GM12878 (cell line): ENCODE measurements around the gene BNIP2. TPM values are rescaled to one million over a fixed set of nuclear protein-coding genes. Genes with fewer than 3 reads are reported as not detected.

Source experiments
- ATAC-seq: fragments of 200-7000 bp; cut with Tn5 transposase; 3 replicates; pipeline ENCODE4 v1.9.1; 2020; ENCODE audit warnings: mild to moderate bottlenecking, moderate library complexity
- BruUV-seq: library from RNA; stranded (reverse); fragments of 400-500 nt; replicated peaks from 2 replicates; lab custom pipeline; 2021; lab: Mats Ljungman, UMichigan
- CTCF ChIA-PET: fragments of 300-600 bp; sonication (Branson Sonifier 250); formaldehyde crosslinking; extraction: SDS; loops from one replicate; lab custom pipeline; 2021; ENCODE audit warnings: inconsistent platforms; lab: Yijun Ruan, JAX
- POLR2A ChIA-PET: fragments of 350-600 bp; formaldehyde crosslinking; extraction: SDS; loops from one replicate; lab custom pipeline; 2021; ENCODE audit warnings: inconsistent platforms; lab: Charles Lee
- RAD21 ChIA-PET: fragments of 300-600 bp; sonication (Branson Sonifier 250); formaldehyde crosslinking; loops from one replicate; lab custom pipeline; 2023; ENCODE audit warnings: antibody characterized with exemption; ENCODE audit not compliant: unreplicated experiment; lab: Charles Lee
- SMC1A ChIA-PET: fragments of 300-600 bp; sonication (Branson Sonifier 250); formaldehyde crosslinking; loops from one replicate; lab custom pipeline; 2023; ENCODE audit not compliant: unreplicated experiment, uncharacterized antibody; lab: Charles Lee
- DNase-seq: peaks from one replicate; pipeline ENCODE4 v3.0.0-alpha.2; 2011; ENCODE audit warnings: low read depth, low spot score
- FAIRE-seq: peaks from 3 replicates; lab custom pipeline; 2011; peaks lifted over from hg19 to GRCh38; lab: Jason Lieb, UNC
- H2AFZ ChIP-seq: 2 replicates; pipeline ENCODE4 v1.6.0; 2011; ENCODE audit warnings: low read depth, low read length, control low read depth; ENCODE audit not compliant: control insufficient read depth
- H3K27ac ChIP-seq: 2 replicates; pipeline ENCODE4 v1.5.1; 2011; ENCODE audit warnings: control low read depth; ENCODE audit not compliant: control insufficient read depth, insufficient read depth
- H3K27me3 ChIP-seq, 2 experiments: replicated peaks in 1 of 2; 2 replicates each; pipeline versions ENCODE4 v1.6.0 to v1.6.1; 2011; ENCODE audit warnings: low read length in 1 of 2; ENCODE audit not compliant: control insufficient read depth in 2 of 2, insufficient read depth in 2 of 2
- H3K36me3 ChIP-seq, 2 experiments: 2 replicates each; pipeline ENCODE4 v1.5.1; 2011; ENCODE audit warnings: low read length in 1 of 2; ENCODE audit not compliant: control insufficient read depth in 2 of 2, insufficient read depth in 2 of 2
- H3K4me1 ChIP-seq: 2 replicates; pipeline ENCODE4 v1.6.1; 2011; ENCODE audit warnings: mild to moderate bottlenecking, low read length, moderate library complexity, mixed read lengths; ENCODE audit not compliant: control insufficient read depth, insufficient read depth
- H3K4me2 ChIP-seq: 2 replicates; pipeline ENCODE4 v1.6.0; 2011; ENCODE audit warnings: control low read depth; ENCODE audit not compliant: control insufficient read depth, insufficient read depth
- H3K4me3 ChIP-seq: fragments of 200-600 bp; sonication (generic); 2 replicates; pipeline ENCODE4 v1.5.1; 2016
- H3K79me2 ChIP-seq: 2 replicates; pipeline ENCODE4 v1.6.0; 2011; ENCODE audit warnings: low read length; ENCODE audit not compliant: control insufficient read depth, insufficient read depth
- H3K9ac ChIP-seq: 2 replicates; pipeline ENCODE4 v1.8.0; 2011; ENCODE audit warnings: low read length, control low read depth, mixed read lengths; ENCODE audit not compliant: control insufficient read depth, insufficient read depth
- H3K9me3 ChIP-seq: replicated peaks from 3 replicates; pipeline ENCODE4 v1.5.1; 2011; ENCODE audit warnings: mild to moderate bottlenecking, low read length; ENCODE audit not compliant: control insufficient read depth, insufficient read depth
- H4K20me1 ChIP-seq: 2 replicates; pipeline ENCODE4 v1.6.0; 2011; ENCODE audit not compliant: control insufficient read depth, insufficient read depth
- BRCA1 ChIP-seq: IDR thresholded peaks from 2 replicates; pipeline ENCODE4 v1.6.1; 2011; ENCODE audit warnings: low read depth, low read length, improper control_type of control experiment
- CHD2 ChIP-seq: IDR thresholded peaks from 2 replicates; pipeline ENCODE4 v1.6.1; 2011; ENCODE audit warnings: low read depth, low read length, improper control_type of control experiment, borderline replicate concordance
- NFYB ChIP-seq: IDR thresholded peaks from 2 replicates; pipeline ENCODE4 v1.6.1; 2011; ENCODE audit warnings: low read depth, mild to moderate bottlenecking, low read length, improper control_type of control experiment, moderate library complexity; ENCODE audit not compliant: insufficient read depth
- PML ChIP-seq: IDR thresholded peaks from 2 replicates; pipeline ENCODE4 v1.6.1; 2012; ENCODE audit warnings: low read length, inconsistent platforms
- WGBS: methylation state at CpG from one replicate; pipeline ENCODE4 v1.1.6; 2016; ENCODE audit warnings: low lambda C conversion rate; ENCODE audit not compliant: insufficient replicate concordance, insufficient coverage; ENCODE audit errors: missing lambda C conversion rate; 5-methylcytosine and 5-hydroxymethylcytosine counted together
- in situ Hi-C: fragments of 300-500 bp; cut with MboI; formaldehyde crosslinking; loops from 9 replicates; pipeline ENCODE4 v1.14.3; 2018; ENCODE audit warnings: mixed read lengths
- intact Hi-C: fragments of 100-400 bp; cut with micrococcal nuclease; formaldehyde crosslinking; loops from one replicate; pipeline ENCODE4 v1.14.2; 2022; ENCODE audit not compliant: unreplicated experiment
- polyA plus RNA-seq, 11 experiments: library from polyadenylated mRNA; depleted of rRNA in 4 of 11; unstranded in 6 of 11; stranded (reverse) in 5 of 11; fragments of >200 nt; fragmentation: Nextera tagmentation in 4 of 11; fragmentation: Illumina TruSeq in 1 of 11; extraction: Ambion mirVana in 4 of 11; extraction: Trizol in 1 of 11; gene quantifications; 1 replicate in 1 of 11; 2 replicates in 10 of 11; pipeline versions ENCODE4 v1.2.1 to v1.2.3, GENCODE V29; 2011 to 2016; ENCODE audit warnings: inconsistent platforms in 2 of 11, missing spikeins in 2 of 11, low read depth in 1 of 11
- total RNA-seq, 4 experiments: library from RNA; depleted of rRNA in 3 of 4; stranded (reverse); fragments of >200 nt in 3 of 4; fragmentation: Illumina TruSeq in 1 of 4; extraction: Trizol in 1 of 4; gene quantifications; 2 replicates each; pipeline versions ENCODE4 v1.2.1 to v1.2.3, GENCODE V29; 2013 to 2021
- TF ChIP-seq, protein P1 (sequence below): fragments of 450-650 bp; IDR thresholded peaks from 2 replicates; pipeline ENCODE4 v1.6.1; 2017; ENCODE audit warnings: mild to moderate bottlenecking, low read depth, inconsistent platforms; ENCODE audit not compliant: poor library complexity, severe bottlenecking
- TF ChIP-seq, protein P2 (sequence below): fragments of 450-650 bp; IDR thresholded peaks from 2 replicates; pipeline ENCODE4 v1.6.1; 2017; ENCODE audit warnings: antibody characterized with exemption, mild to moderate bottlenecking, moderate library complexity
- TF ChIP-seq, protein P3 (sequence below): IDR thresholded peaks from 2 replicates; pipeline ENCODE4 v1.6.1; 2012; ENCODE audit warnings: low read length, inconsistent platforms
- TF ChIP-seq, protein P4 (sequence below): fragments of 450-650 bp; IDR thresholded peaks from 2 replicates; pipeline ENCODE4 v1.6.1; 2016; ENCODE audit warnings: mild to moderate bottlenecking, moderate library complexity, borderline replicate concordance

BNIP2 gene
- total and polyA plus RNA-seq, 10 of the 15 experiments (the other 5 are each of a cell fraction or from before 2014, with no cell fraction given) = 29.9 to 122 (median 67.7) TPM

DNA sequence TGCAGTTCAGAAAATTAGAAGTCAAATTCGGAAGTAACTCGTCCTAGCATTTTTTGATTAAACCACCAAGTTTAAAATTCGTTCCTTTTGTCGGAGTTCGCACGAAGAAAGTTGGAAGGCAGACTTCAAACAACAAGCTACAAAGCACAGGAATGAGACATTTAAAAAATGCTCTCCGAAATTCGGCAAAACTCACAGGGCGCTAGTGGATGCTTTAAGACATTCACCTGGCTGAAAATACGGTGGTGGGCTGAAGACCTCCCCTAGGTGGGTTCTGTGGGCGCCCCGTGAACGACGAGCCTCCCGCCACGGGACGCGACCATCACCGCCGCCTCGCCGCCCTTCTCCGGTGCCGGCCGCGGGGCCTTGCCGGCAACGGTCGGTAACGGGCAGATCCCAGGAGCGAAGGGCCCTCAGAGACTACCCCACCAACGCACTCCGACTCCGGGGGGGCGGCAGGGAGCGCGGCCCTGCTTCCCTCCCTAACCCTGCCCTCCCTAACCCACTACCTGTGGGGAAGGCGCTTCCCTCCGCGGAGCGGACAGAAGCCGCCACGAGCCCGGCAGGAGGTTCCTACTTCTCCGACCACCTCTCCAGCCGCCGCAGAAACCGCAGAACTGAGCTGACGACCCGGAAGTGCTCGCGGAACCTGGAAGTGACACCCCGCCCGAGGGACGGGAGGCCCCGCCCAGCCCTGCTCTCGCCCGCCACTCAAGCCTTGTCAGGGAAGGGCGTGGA, 32.1 kb downstream of the BNIP2 start, which contains the start of gene GTF2A2 (continued):
- no peak for TF ChIP-seq NFYB
- TF ChIP-seq BRCA1 = no peak
- TF ChIP-seq, protein P1, sequence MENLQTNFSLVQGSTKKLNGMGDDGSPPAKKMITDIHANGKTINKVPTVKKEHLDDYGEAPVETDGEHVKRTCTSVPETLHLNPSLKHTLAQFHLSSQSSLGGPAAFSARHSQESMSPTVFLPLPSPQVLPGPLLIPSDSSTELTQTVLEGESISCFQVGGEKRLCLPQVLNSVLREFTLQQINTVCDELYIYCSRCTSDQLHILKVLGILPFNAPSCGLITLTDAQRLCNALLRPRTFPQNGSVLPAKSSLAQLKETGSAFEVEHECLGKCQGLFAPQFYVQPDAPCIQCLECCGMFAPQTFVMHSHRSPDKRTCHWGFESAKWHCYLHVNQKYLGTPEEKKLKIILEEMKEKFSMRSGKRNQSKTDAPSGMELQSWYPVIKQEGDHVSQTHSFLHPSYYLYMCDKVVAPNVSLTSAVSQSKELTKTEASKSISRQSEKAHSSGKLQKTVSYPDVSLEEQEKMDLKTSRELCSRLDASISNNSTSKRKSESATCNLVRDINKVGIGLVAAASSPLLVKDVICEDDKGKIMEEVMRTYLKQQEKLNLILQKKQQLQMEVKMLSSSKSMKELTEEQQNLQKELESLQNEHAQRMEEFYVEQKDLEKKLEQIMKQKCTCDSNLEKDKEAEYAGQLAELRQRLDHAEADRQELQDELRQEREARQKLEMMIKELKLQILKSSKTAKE = no peak

DNA sequence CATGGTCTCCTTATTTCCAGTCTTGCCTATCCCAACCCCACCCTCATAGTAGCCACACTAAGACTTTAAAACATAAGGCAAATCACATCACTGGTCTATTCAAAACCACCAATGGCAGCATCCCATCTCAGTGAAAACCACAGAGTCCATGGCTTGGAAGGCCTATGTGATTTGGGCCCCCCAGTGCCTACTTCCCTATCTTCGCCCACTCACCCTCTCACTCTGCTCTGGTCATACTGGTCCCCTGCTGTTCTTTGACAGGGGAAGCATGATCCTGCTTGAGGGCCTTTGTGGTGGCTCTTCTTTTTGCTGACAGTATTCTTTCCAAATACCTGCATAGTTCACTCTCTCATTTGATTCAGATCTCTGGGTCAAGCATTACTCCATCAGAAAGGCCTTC, 35.1 kb downstream of the BNIP2 start:
- Histone ChIP-seq H3K27me3 (no peaks in the 10 kb centered on the region), H3K36me3 (peaks cover 0 to 15% of the 10 kb centered on the region in 2 experiments; a peak in 2 of 4 replicates), H3K4me2 (peak overlapping the region; percentile 38; the same call in 1 of the 2 replicates), H3K4me1 (0 out of 2 replicates have a peak, but pooled peaks cover 4% of the 10 kb centered on the region), H3K4me3 (no peak overlapping the region), H2AFZ (no peak overlapping the region), H4K20me1 (no peaks in the 10 kb centered on the region), H3K79me2 (peaks cover 42% of the 10 kb centered on the region), H3K9ac (no peak overlapping the region), H3K27ac (no peak overlapping the region), H3K9me3 (no peaks in the 10 kb centered on the region; the same call in 1 of the 3 replicates)
- intact Hi-C loops = no loop called here
- WGBS = 89% methylated on average over 1 of the region's 1 CpG
- BruUV-seq = no TSS peak
- ATAC-seq = no peak
- RAD21 ChIA-PET = interaction anchor here (1.5 kb wide), 1 partner anchor 121 kb away, joined by 4 read pairs; no protein-coding TSS in a partner anchor
- POLR2A ChIA-PET = no interaction called here
- no peak for FAIRE-seq
- SMC1A ChIA-PET = interaction anchor here (1.3 to 1.8 kb wide), 2 partner anchors 9 to 125 kb away, joined by 3 to 6 read pairs; no protein-coding TSS in a partner anchor
- in situ Hi-C loops = no loop called here
- CTCF ChIA-PET = interaction anchor here (0.8 to 3.3 kb wide), 8 partner anchors 10 to 672 kb away, joined by 3 to 20 read pairs (median 4); no protein-coding TSS in a partner anchor
- DNase-seq = no peak
- TF ChIP-seq, protein P2, sequence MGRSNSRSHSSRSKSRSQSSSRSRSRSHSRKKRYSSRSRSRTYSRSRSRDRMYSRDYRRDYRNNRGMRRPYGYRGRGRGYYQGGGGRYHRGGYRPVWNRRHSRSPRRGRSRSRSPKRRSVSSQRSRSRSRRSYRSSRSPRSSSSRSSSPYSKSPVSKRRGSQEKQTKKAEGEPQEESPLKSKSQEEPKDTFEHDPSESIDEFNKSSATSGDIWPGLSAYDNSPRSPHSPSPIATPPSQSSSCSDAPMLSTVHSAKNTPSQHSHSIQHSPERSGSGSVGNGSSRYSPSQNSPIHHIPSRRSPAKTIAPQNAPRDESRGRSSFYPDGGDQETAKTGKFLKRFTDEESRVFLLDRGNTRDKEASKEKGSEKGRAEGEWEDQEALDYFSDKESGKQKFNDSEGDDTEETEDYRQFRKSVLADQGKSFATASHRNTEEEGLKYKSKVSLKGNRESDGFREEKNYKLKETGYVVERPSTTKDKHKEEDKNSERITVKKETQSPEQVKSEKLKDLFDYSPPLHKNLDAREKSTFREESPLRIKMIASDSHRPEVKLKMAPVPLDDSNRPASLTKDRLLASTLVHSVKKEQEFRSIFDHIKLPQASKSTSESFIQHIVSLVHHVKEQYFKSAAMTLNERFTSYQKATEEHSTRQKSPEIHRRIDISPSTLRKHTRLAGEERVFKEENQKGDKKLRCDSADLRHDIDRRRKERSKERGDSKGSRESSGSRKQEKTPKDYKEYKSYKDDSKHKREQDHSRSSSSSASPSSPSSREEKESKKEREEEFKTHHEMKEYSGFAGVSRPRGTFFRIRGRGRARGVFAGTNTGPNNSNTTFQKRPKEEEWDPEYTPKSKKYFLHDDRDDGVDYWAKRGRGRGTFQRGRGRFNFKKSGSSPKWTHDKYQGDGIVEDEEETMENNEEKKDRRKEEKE = no peak
- TF ChIP-seq, protein P3, sequence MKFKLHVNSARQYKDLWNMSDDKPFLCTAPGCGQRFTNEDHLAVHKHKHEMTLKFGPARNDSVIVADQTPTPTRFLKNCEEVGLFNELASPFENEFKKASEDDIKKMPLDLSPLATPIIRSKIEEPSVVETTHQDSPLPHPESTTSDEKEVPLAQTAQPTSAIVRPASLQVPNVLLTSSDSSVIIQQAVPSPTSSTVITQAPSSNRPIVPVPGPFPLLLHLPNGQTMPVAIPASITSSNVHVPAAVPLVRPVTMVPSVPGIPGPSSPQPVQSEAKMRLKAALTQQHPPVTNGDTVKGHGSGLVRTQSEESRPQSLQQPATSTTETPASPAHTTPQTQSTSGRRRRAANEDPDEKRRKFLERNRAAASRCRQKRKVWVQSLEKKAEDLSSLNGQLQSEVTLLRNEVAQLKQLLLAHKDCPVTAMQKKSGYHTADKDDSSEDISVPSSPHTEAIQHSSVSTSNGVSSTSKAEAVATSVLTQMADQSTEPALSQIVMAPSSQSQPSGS = no peak
- no peak for TF ChIP-seq CHD2
- no peak for TF ChIP-seq PML
- TF ChIP-seq, protein P4, sequence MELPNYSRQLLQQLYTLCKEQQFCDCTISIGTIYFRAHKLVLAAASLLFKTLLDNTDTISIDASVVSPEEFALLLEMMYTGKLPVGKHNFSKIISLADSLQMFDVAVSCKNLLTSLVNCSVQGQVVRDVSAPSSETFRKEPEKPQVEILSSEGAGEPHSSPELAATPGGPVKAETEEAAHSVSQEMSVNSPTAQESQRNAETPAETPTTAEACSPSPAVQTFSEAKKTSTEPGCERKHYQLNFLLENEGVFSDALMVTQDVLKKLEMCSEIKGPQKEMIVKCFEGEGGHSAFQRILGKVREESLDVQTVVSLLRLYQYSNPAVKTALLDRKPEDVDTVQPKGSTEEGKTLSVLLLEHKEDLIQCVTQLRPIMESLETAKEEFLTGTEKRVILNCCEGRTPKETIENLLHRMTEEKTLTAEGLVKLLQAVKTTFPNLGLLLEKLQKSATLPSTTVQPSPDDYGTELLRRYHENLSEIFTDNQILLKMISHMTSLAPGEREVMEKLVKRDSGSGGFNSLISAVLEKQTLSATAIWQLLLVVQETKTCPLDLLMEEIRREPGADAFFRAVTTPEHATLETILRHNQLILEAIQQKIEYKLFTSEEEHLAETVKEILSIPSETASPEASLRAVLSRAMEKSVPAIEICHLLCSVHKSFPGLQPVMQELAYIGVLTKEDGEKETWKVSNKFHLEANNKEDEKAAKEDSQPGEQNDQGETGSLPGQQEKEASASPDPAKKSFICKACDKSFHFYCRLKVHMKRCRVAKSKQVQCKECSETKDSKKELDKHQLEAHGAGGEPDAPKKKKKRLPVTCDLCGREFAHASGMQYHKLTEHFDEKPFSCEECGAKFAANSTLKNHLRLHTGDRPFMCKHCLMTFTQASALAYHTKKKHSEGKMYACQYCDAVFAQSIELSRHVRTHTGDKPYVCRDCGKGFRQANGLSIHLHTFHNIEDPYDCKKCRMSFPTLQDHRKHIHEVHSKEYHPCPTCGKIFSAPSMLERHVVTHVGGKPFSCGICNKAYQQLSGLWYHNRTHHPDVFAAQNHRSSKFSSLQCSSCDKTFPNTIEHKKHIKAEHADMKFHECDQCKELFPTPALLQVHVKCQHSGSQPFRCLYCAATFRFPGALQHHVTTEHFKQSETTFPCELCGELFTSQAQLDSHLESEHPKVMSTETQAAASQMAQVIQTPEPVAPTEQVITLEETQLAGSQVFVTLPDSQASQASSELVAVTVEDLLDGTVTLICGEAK = no peak
- TF ChIP-seq, all 136 proteins: peak for 0
